Large intestine (tissue), 3 donors: ENCODE measurements around the gene SYNE4. TPM values are rescaled to one million over a fixed set of nuclear protein-coding genes. Genes with fewer than 3 reads are reported as not detected.
A peak's percentile ranks its signal among the peaks of the same experiment; 100 is the strongest.
"Not testable (repeated sequence)": the region's sequence is repeated elsewhere in the genome, so short reads cannot be mapped to it uniquely, and the experiment has no call there.

Experiments
- DNase-seq, 2 donors: peaks; one replicate each; pipeline versions ENCODE4 v3.0.0 to v3.0.0-alpha.2; 2013
- H3K27ac ChIP-seq: one replicate; pipeline ENCODE4 v1.5.1; 2013; ENCODE audit warnings: low read length
- H3K27me3 ChIP-seq: 2 replicates; pipeline ENCODE4 v1.6.1; 2013; ENCODE audit warnings: low read length; ENCODE audit not compliant: control insufficient read depth, insufficient read depth
- H3K36me3 ChIP-seq: 2 replicates; pipeline ENCODE4 v1.6.1; 2013; ENCODE audit warnings: low read length; ENCODE audit not compliant: control insufficient read depth, insufficient read depth
- H3K4me1 ChIP-seq: one replicate; pipeline ENCODE4 v1.6.1; 2013; ENCODE audit warnings: low read length; ENCODE audit not compliant: control insufficient read depth, insufficient read depth
- H3K4me3 ChIP-seq: one replicate; pipeline ENCODE4 v1.5.1; 2013; ENCODE audit warnings: low read length
- H3K9me3 ChIP-seq: one replicate; pipeline ENCODE4 v1.6.1; 2013; ENCODE audit warnings: mild to moderate bottlenecking, low read depth, low read length, moderate library complexity; ENCODE audit not compliant: control insufficient read depth
- WGBS: methylation state at CpG from one replicate; pipeline ENCODE4 v1.1.5; 2013; ENCODE audit warnings: low lambda C conversion rate; ENCODE audit not compliant: insufficient coverage; 5-methylcytosine and 5-hydroxymethylcytosine counted together
- polyA plus RNA-seq: library from polyadenylated mRNA; unstranded; fragments of 120-200 nt; gene quantifications from one replicate; pipeline ENCODE4 v1.2.1, GENCODE V29; 2013

Gene SYNE4
- polyA plus RNA-seq, 1 donor: 9.8 TPM

DNA sequence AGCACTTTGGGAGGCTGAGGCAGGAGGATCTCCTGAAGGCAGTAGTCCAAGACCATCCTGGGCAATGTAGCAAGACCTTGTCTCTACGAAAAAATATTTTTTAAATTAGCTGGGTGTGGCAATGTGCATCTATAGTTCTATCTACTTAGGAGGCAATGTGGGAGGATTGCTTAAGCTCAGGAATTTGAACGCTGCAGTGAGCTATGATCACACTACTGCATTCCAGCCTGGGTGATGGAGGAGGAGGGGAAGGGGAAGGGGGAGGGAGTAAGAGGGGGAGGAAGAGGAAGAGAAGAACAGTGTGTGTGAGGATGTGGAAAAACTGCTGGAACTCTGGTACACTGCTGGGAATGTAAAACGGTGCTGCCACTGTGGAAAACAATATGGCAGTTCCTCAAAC, 33.2 kb upstream of the SYNE4 start:
- H3K4me3 ChIP-seq: no peak overlapping the region
- H3K9me3 ChIP-seq: peaks cover 2% of the 10 kb centered on the region
- H3K27me3 ChIP-seq: no peaks in the 10 kb centered on the region
- H3K4me1 ChIP-seq: no peaks in the 10 kb centered on the region
- no CpG with 5 or more reads among the region's 3 CpGs for WGBS
- H3K27ac ChIP-seq: no peak overlapping the region
- H3K36me3 ChIP-seq: peaks cover 2% of the 10 kb centered on the region
- DNase-seq: peak; percentile 35 to 45

DNA sequence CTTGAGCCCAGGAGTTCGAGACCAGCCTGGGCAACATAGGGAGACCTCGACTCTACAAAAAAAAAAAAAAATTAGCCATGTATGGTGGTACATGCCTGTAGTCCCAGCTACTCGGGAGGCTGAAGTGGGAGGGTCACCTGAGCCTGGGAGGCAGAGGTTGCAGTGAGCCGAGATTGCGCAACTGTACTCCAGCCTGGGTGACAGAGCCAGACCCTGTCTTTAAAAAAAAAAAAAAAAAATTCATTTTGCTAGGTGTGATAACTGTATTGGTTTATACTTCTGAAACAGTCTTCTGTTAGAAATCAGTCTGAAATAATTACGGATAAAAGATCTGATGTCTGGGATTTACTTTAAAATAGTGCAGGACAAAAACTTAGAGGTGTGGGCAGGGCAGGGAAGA, 32.5 kb upstream of the SYNE4 start:
- WGBS: no CpG with 5 or more reads among the region's 6 CpGs
- not testable (repeated sequence) for H3K36me3 ChIP-seq, H3K4me1 ChIP-seq, H3K9me3 ChIP-seq, H3K27ac ChIP-seq, DNase-seq, H3K27me3 ChIP-seq, H3K4me3 ChIP-seq

GRCh38 chr19:36040495-36040894, 31.9 kb upstream of the SYNE4 start:
- H3K27ac ChIP-seq: no peak overlapping the region
- WGBS: no CpG with 5 or more reads among the region's 6 CpGs
- no peak for DNase-seq
- no peaks in the 10 kb centered on the region for H3K27me3 ChIP-seq
- no peaks in the 10 kb centered on the region for H3K4me1 ChIP-seq
- peaks cover 2% of the 10 kb centered on the region for H3K36me3 ChIP-seq
- no peak overlapping the region for H3K4me3 ChIP-seq
- peaks cover 2% of the 10 kb centered on the region for H3K9me3 ChIP-seq

- peak in 1 of 2 donors; percentile 50 for DNase-seq
- H3K4me1 ChIP-seq: peaks cover 5% of the 10 kb centered on the region
- peaks cover 7% of the 10 kb centered on the region for H3K36me3 ChIP-seq
- no peak within 1 kb of the TSS for H3K27ac ChIP-seq
- peak within 1 kb of the TSS; percentile 51 for H3K4me3 ChIP-seq
- no peaks in the 10 kb centered on the region for H3K9me3 ChIP-seq
- H3K27me3 ChIP-seq: no peaks in the 10 kb centered on the region
- no CpG with 5 or more reads among the region's 51 CpGs for WGBS
Measured at GRCh38 chr19:36032251-36033104, 23.9 kb upstream of the SYNE4 start, which contains the start of gene CLIP3. Gene CLIP3, minus strand, starts transcription at chr19:36032873. Its CDS starts 516 bp downstream, at chr19:36032357.

GRCh38 chr19:36031308-36031707, 22.7 kb upstream of the SYNE4 start:
- DNase-seq: peak in 1 of 2 donors; percentile 22
- Histone ChIP-seq H3K4me3 (no peak overlapping the region), H3K36me3 (peaks cover 15% of the 10 kb centered on the region), H3K4me1 (peaks cover 5% of the 10 kb centered on the region), H3K27me3 (no peaks in the 10 kb centered on the region), H3K27ac (no peak overlapping the region), H3K9me3 (peaks cover 3% of the 10 kb centered on the region)
- WGBS: no CpG with 5 or more reads among the region's 6 CpGs

GRCh38 chr19:36030264-36031148, 21.9 kb upstream of the SYNE4 start:
- WGBS: 100% methylated on average over 2 of the region's 8 CpGs
- Histone ChIP-seq H3K4me3 (no peak overlapping the region), H3K9me3 (peaks cover 3% of the 10 kb centered on the region), H3K27ac (no peak overlapping the region), H3K27me3 (no peaks in the 10 kb centered on the region), H3K4me1 (peaks cover 5% of the 10 kb centered on the region), H3K36me3 (peaks cover 15% of the 10 kb centered on the region)
- DNase-seq: no peak

DNA sequence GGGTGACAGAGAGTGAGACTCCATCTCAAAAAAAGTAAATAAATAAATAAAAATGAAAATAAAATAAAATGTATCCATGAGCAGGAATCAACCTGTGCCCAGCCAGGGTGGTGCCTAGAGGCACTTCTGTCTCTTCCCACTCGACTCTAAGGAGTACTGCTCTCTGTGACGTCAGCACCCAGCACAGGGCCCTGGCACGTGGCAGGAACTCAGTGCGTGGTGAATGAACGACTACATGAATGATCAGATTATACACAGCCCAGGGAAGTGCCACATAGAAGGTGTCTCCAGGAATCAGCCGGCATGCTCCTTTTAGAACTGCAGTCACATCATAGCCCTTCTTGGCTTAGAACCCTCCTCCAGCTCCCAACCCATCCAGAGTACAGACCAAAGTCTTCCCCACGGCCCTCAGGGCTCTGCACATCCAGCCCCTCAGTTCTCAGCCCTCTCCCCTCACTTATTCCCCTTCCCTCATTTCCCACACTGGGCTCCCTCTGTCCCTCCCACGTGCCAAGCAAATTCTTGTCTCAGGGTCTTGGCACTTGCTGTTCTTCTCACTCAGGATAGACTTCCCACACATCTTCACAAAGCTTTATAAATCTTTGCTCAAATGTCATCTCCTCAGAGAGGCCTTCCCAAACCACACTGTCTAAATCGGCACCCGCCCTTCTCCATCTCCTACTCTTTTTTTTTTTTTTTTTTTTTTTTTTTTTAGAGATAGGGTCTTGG, 19.9 kb upstream of the SYNE4 start:
- peaks cover 3% of the 10 kb centered on the region for H3K9me3 ChIP-seq
- H3K27ac ChIP-seq: no peak overlapping the region
- H3K4me1 ChIP-seq: peaks cover 5% of the 10 kb centered on the region
- WGBS: 100% methylated on average over 1 of the region's 10 CpGs
- no peak overlapping the region for H3K4me3 ChIP-seq
- H3K36me3 ChIP-seq: peaks cover 18% of the 10 kb centered on the region
- DNase-seq: no peak
- H3K27me3 ChIP-seq: no peaks in the 10 kb centered on the region

GRCh38 chr19:36027696-36028095, 19.1 kb upstream of the SYNE4 start:
- Histone ChIP-seq H3K27me3 (no peaks in the 10 kb centered on the region), H3K36me3 (peaks cover 22% of the 10 kb centered on the region), H3K27ac (no peak overlapping the region), H3K4me3 (no peak overlapping the region), H3K4me1 (peaks cover 5% of the 10 kb centered on the region), H3K9me3 (peaks cover 3% of the 10 kb centered on the region)
- no peak for DNase-seq
- WGBS: no CpG with 5 or more reads among the region's 6 CpGs

DNA sequence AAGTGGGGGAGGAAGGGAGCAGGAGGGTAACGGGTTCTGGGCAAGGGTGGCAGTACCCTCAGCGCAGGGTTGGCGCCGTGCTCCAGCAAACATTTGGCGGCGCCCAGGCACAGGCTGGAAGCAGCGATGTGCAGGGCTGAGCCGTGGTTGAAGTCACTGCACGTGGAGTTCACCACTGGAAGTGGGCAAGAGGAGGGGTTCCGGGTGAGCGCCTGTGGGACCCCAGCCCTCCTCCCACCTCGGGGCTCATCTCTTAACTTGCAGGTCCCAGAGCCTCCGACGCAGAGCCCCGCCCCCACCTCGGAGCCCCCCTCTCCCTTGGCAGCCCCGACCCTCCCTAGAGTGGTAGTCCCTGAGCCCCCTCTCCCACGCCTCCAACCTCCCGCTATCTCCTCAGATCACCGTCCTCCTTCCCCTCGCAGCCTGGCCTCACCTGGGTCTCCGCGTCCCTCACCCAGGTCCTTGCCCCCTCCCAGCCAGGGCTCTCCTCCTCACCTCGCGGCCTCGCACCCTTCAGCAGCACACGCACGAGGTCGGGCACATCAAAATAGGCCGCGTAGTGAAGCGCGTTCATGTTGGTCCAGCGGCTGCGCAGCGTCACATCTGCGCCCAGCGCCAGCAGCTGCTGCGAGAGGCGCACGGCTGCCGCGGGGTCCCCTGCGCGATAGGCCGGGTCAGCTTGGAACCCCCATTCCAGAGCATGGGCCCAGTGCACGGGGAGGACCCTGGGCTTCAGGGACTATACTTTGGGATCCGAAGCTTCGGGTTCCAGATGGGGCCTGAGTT, 17.7 kb upstream of the SYNE4 start:
- no peak for DNase-seq
- H3K27me3 ChIP-seq: no peaks in the 10 kb centered on the region
- no CpG with 5 or more reads among the region's 49 CpGs for WGBS
- no peaks in the 10 kb centered on the region for H3K4me1 ChIP-seq
- H3K9me3 ChIP-seq: peaks cover 3% of the 10 kb centered on the region
- H3K27ac ChIP-seq: no peak overlapping the region
- H3K4me3 ChIP-seq: no peak overlapping the region
- H3K36me3 ChIP-seq: peaks cover 22% of the 10 kb centered on the region
